UCSD-AML1 (cell line): ENCODE measurements around the gene COPS7A.

Experiments
- DNase-seq: peaks from one replicate; lab custom pipeline; 2025; ENCODE audit not compliant: unreplicated experiment; lab: John Stamatoyannopoulos, UW

COPS7A gene, protein sequence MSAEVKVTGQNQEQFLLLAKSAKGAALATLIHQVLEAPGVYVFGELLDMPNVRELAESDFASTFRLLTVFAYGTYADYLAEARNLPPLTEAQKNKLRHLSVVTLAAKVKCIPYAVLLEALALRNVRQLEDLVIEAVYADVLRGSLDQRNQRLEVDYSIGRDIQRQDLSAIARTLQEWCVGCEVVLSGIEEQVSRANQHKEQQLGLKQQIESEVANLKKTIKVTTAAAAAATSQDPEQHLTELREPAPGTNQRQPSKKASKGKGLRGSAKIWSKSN

DNA sequence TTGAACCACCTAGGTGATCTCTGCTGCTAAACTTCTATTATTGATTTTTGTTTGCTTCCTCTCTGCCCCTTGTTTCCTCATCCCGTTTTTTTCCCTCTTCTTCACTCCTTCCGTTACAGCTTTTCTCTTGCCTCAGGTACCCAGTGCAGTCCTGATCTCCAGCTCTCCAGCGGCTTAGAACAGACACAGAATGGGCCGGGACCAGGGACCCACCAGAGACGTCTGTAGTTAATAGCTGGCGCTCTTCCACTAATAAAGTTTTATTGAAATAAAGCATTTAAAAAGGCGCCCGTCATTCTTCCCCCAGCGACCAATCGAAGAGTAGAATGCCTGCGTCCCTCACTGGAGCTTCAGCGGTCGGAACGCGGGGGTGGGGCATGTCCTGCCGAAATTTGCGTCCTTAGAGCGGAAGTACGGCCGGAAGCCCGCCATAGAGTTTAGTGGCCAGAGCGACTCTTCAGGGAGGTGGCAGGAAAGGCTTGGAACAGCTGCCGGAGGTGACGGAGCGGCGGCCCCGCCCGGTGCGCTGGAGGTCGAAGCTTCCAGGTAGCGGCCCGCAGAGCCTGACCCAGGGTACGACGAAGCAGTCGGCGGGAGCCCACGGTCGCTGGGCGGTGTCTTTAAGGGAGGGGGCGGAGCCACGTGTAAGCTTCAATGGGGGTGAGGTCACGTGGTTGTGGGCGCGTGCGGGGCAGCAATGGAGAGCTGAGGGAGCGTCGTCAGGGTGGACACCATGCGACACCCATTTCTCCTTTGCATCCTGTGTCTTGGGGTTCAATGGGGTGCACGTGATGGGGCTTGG, at the start of gene COPS7A:
Gene COPS7A (plus strand): TSS at position 440 of the 802 bp plus-strand sequence. CDS start 611 bp downstream, outside the sequence.
- peak; percentile 99 for DNase-seq

DNA sequence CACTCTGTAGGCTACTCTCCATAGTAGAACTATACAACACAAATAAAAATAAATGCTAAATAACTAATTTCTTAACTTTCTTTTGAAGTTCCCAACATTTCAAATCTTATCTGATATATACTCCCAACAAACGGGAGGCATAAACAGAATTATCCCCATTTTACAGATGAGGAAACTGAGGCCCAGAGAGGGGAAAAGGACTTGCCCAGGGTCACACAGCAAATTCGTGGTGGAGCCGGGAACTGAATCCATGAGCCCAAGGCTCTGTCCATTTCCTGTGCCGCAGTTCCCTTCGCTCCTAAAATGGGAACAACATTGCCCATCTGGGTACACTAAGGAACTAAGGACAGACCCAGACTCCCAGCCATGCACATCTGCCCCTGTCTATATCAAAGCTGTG, 46.9 kb upstream of the COPS7A start:
- DNase-seq = no peak

DNA sequence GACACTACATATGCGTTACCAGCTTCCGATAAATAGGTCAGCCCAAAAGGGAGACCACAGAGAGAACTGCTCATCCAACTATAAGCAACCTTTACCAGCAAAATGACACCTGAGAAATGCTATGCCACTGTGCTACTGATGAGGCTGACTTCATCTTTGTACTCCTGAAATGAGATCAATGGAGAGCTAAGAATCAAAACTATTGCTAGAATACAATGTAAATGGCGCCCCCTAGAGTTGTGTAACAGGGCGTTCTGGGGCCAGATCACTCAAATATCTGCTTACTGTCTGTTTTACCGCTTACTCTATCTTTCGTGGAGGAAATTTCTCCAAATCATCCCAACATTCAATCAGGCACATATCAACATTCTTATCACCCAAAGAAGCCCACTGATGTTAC, 39.2 kb upstream of the COPS7A start:
- no peak for DNase-seq

DNA sequence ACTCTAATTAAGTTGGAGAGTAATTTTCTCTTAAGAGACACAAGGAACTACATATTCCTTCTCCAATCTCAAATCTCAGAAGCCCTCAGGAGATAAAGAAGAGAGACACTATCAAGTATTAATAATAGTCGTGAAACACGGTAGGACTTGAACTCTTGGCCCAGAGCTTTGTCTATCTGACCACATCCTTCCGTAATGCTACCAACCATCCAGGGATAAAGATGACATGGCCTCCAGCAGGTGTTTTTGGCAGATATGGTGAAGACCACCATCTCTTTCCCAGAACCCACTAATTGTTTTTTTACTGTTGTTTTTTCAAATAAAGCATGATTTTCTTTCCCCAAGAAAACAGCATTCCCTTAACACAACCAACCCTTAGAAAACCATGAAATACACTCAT, 38.0 kb upstream of the COPS7A start:
- DNase-seq = no peak

DNA sequence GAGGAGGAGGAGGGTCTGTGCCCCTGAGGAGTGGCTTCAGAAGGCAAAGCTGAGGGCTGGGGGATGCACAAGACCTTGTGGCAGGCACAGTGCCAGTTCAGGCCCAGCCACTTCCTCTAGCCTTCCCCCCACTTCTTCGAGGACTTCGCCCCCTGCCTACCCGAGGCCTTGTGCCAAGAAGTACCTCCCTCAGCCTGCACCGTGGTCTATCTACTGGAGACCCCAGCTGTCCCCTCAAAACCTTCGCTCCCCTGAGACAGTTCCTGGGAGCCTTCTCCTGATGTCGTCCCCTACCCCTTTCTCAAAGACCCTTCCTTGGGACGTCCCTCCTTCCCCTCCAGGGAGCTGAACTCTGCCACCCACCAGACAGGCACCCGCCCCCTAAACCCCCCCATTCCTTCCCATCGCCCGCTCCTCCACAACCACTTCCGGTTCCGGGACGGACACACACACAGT, 35.3 kb upstream of the COPS7A start:
- no peak for DNase-seq

DNA sequence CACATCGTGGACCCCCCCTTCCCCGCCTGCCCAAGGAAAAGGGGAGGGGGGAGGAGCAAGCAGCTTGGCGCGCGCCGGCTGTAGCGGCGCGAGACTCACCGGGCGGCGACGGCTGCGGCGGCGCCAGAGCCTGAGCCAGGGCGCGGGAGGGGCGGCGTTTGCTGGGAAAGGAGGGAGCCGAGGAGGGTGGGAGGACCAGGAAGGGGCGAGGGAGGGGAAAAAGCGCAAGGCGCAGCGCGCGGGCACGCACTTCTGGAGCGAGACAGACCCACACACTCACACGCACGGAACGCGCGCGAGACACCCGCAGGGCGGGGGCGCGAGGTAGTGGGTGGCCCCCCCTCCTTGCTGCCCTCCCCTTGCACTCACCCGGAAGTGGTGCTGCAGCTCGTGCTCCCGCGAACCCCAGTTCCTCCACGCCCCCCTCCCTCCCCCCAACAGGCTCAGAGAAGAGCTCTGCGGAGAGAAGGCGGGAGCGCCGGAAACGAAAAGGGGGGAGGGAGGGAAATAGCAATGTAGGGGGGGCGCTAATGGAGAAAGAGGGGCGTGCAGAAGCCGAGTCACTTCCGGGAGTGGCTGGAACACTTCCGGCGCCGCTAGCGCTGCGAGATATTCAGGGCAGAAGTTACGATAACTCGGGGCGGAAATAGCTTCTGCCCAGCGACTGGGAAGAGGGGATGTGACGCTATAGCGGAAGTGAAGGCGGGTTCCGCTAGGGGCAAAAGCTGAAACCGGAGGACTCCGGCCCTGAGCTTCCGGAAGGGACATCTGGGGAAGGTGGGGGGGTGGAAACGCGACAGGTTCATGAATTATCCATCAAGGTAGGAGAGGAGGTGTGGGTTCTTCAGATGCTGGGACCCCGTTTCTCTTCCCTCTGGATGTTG, 34.6 kb upstream of the COPS7A start, which contains the start of gene ZNF384:
Gene ZNF384 (minus strand): TSS at position 377 of the 884 bp plus-strand sequence. CDS start 9,855 bp downstream, outside the sequence.
- DNase-seq = peak; percentile 97

DNA sequence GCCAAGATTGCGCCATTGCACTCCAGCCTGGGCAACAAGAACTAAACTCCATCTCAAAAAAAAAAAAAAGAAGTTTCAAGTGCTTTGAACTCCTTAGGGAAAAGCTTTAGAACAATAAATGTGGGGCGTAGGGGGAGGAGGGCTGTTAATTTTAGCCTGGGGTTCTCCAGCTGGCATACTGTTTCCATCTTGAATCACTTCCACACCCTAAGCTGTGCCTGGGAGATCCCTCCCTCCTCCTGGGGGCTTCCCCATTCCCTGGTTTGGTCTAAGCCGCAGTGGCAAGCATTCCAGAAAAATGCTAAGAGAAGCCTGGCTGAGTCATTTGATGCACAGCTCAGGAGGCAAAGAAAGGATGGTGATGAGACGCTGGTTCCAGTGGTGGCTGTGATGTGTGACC, 32.4 kb upstream of the COPS7A start:
- DNase-seq = no peak

DNA sequence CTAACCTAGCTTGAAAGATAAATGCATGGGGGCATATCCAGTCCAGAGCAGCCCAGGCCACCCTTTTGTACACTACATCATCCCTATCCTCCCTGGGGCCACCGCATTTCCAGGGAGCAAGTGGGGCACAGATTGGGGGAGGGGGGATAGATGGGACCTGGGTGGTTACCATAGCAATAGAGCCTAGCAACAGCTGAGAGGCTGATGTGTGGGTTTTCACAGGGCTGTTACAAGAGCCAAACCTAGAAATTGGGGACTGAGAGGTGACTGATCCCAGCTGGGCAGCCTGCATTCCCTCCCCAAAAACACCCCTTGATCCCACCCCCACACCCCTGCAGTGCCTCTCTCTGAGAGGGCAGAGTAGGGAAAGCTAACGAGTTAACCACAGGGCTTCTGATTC, 31.0 kb upstream of the COPS7A start:
- DNase-seq = no peak

DNA sequence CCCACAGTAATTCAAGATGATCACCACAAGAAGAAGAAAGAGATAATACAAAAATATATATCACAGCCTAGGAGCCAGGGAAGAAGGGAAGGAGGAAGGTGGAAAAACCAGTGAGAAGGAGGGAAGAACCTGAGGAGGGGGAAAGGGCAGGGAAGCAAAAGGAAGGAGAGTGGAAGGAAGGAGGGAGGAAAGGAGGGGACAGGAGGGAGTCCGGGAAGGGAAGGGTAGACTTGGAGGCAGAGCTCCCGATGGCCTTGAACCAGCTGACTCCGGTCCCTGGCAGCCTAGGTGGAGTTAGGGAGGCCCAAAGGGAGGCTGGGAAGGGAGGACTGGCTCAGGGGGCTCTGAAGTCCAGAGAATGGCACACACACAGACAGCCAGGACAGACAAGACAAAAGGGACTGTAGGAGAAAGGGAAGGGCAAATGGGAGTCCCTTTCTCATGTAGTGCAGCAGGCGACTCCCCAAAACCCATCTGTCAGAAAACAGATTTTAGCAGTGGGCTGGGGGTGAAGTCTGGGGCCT, 30.0 kb upstream of the COPS7A start:
- no peak for DNase-seq

DNA sequence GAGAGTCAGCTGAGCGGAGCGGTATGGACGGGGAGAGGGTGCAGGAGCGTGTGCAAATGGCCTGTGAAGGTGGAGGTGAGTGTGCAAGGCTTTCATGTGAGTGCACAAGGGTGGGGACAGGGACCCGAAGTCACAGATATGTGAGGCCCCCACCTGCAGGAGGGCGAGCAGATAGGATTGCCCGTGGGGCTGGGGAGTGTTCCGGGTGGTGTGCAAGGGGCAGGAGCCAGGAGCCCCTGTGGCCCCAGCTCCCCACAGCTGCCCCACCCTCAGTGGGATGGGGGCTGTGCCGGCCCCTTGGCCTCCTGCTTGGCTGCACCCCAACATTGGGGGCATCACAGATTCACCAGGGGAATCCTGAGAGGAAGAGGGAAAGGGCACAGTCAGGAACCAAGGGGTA, 29.1 kb upstream of the COPS7A start:
- no peak for DNase-seq

DNA sequence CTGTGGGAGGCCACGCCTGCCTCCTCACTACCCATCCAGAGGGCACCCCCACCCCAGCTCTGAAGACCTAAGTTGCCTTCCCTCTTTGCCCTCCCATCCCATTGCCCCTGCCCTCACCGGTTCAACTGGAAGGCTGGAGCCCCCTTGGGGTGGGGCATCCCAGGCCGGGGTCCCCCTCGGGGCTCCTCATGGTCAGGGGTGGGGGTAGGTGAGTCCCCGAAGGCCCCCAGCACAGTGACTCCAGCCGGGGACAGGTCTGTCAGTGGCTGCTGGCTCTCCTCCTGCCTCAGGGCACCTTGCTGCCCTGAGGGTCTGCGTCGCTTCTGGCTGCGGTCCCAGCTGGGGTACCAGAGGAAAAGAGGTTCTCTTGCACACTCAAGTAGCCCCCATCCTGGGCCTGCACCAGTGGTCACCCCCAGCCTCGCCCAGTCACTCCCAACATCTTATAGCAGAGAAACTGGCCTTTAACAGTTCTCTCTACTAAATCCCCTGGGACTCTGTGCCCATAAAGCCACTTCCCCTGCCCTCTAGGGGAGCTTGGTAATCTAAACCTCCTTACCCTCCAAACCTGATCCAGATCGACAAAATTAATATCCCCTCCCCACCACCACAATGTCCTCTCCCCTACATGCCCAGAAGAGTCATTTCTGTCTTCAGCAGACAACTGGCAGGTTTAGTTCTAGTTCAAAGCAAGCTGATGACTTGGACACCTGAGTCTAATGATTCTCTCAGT, 28.4 kb upstream of the COPS7A start:
- no peak for DNase-seq

DNA sequence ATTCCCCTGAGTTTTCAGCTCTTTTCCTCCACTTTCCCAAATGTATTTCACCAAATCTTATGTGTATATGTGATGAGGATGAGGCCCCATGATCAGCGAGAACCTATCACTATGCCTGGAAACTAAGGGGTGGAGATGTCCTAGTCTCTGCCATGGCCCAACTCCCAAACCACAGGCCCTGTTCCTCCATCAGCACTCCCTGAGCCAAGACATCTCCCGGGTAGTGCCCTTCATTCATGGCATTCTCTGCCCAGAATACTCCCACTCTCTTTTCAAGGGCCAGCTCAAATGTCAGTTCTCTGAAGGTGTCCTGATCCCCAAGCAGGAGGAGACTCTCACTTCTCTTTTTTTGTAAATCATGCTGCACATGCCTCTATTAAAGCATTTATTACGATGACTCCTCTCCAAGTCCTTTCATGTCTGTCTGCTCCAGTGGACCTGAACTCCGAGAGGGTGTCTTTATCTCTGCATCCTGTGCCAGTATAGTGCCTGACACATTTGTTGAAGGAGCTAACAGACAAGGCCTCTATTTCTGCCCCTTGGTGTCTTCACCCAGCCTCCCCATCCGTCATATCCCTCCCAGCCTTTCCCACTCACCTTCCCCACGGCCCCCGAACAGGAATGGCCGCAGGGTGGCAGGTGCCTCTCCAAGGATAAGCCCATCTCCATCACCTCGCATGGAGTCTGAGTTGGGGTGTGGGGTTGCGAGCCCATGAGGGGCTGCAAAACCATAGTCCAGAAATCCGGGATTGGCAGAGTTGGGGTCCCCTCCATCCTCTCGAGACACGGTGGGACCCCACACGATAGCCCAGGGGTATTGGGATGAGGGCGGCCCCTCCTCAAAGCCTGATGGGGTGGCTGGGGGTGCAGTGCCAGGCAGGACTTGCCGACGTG, 26.9 kb upstream of the COPS7A start:
- DNase-seq = no peak

DNA sequence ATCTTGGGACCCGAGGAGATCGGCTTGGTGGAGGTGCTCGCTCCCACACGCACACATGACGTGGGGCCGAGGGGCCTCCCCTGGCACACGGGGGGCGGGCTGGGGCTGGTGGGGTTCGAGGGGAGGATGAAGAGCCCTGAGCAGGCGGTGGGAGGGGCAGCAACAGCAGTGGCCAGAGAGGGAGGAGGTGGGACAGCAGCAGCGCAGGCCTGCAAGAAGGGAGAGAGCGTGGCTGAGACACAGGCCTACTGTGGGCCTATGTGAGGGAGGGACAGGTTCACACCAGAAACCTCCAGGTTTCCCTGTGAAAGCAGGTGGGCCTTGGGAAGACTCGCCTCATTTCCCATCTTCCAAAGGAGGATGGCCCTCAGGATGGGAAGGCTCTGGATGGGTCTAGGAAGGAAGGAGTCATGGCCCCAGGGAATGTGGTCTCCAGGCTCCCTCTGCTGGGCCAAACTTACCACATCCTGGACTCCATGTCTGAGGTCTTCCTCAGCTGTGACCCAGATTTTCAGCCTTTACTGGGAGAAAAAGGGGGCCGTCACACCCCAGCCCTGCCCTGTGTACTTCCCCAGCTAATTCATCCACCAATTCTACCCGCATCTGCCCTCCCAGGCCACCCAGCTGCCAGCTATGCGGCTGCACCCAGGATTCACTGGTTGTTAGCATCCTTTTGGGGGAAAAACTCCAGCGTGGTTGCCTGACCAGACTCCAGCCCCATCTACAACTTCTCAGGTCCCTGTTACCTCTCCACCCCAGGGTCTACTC, 26.1 kb upstream of the COPS7A start:
- peak; percentile 45 for DNase-seq

DNA sequence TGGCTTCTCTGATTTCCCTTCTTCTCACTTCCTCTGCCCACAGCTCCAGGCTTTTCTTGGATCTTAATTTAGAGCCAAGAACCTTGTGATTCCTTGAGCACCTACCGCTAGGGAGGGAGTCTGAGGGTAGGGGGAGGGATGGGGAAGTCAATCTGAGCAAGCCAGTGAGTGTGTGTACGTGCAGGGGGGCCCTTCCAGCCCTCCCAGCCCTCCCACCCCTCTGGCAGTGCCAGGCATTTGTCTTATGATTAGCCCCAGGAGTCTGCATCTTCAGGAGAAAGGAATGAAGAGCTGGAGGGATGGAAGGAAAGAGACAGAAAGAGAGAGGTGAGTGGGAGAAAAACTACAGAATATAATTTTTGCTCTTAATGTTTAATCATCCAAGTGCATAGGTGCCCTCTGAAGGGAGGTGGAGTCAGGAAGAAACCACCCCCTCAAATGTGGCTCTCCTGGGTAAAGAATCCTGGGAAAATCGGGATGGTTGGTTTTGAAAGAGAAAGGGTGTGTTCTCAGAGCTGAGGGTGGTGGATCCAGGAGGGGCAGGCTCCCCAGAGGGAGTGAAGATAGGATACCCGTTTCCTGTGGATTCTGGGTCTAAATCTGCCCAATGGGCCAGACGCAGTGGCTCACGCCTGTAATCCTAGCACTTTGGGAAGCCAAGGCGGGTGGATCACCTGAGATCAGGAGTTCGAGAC, 25.3 kb upstream of the COPS7A start:
- DNase-seq = no peak

DNA sequence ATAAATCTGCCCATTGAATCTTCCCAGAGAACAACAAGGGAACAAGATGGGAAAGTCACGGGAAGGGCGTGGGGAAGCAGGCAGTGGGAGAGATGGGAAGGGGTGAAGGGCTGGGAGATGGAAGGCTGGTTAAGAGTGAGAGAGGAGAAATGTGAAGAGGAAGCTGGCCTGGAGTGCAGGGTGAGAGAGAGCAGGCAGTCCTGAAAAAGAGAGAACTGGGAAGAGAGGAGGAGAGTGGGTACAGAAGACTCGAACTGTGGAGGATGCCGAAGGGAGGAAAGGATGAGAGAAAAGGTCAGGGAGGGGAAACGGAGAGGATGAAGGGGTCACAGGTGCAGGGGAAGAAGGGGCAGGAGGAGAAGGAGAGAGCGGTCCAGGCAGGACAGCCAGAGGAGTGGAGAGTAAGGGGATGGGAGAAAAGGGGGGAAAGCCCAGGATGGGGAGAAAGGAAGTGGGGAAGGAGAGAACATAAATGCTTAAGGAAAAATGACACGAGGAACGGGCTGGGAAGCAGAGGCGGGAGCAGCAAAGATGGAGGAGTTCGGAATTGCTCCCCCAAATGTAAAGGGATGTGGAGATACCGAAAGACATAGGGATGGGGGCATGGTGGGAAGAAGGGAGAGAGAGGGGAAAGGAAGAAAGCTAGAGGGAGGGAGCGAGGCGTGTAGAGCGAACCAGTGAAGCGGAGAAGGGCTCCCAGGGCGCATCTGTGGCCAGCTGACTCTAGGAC, 24.4 kb upstream of the COPS7A start:
- no peak for DNase-seq

DNA sequence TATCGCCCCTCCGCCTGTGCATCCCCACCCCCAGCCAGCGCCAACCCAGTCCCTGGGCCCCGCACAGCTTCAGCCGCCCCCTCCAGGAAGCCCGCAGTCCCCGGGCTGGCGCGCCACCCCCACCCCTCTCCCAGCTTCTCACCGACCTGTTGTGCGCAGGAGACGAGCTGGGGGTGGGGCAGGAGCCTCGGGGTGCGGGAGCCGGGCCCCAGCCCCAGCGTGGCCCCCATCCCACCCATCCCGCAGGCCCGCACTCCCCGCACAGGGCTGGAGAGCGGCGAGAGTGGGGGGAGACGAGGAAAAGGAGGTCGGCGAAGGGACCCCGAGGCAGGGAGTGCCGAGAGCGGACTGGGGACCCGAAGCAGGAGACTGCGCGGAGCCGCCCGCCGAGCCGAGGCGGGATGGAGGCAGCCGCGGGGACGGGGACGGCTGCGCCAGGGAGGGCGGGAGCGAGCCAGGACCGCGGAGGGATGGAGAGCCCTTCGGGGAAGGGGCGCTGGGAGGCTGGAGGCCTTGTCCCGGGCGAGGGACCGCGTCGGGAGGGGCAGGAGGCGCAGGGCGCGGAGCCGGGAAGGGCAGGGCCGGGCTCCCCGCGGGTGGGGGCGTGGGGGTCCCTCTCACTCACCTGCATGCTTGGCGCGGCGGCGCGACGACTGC, 23.7 kb upstream of the COPS7A start:
- DNase-seq = no peak

DNA sequence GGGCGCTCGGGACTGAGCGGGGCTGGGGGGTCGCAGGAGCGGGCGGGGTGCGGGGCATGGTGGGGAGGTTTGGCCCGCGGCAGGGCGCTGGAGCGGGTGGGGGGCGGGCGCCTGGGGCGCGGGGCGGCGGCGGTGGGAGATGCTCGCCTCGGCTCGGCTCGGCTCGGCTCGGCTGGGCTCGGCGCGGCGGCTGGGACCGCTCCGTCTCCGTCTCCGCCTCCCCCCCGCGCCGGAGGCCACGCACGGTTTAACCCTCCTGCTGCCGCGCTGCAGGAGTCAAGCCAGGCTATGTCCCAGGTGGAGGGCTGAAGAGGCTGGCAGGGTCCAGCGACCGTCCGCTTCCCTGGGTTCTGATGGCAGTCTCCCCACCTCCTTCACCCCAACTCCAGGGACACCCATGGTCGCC, 23.2 kb upstream of the COPS7A start, which contains the start of gene PIANP:
Gene PIANP (minus strand): TSS at position 170 of the 406 bp plus-strand sequence. CDS start 2,754 bp downstream, outside the sequence.
- no peak for DNase-seq
